Effector memory CD4-positive, alpha-beta T cell (primary cell): ENCODE results near the gene DCLK1.
"Not testable (repeated sequence)": the region's sequence is repeated elsewhere in the genome, so short reads cannot be mapped to it uniquely, and the experiment has no call there.

Experiments used
- DNase-seq, 3 donors: peaks; one replicate each; pipeline ENCODE4 v3.0.0-alpha.2; 2020
- H3K27ac ChIP-seq: 2 replicates; pipeline ENCODE4 v1.7.0; 2013; ENCODE audit warnings: mild to moderate bottlenecking, low read length, moderate library complexity; ENCODE audit not compliant: insufficient read depth, poor library complexity, severe bottlenecking
- H3K27me3 ChIP-seq: replicated peaks from 2 replicates; pipeline ENCODE4 v1.7.0; 2013; ENCODE audit warnings: mild to moderate bottlenecking, low read length; ENCODE audit not compliant: insufficient read depth, control insufficient read depth, poor library complexity, severe bottlenecking
- H3K36me3 ChIP-seq: 2 replicates; pipeline ENCODE4 v1.7.0; 2013; ENCODE audit warnings: mild to moderate bottlenecking, low read length, moderate library complexity; ENCODE audit not compliant: control insufficient read depth, insufficient read depth
- H3K4me1 ChIP-seq: 2 replicates; pipeline ENCODE4 v1.7.0; 2013; ENCODE audit warnings: low read length, mild to moderate bottlenecking; ENCODE audit not compliant: control insufficient read depth, insufficient read depth, poor library complexity, severe bottlenecking
- H3K4me3 ChIP-seq: 2 replicates; pipeline ENCODE4 v1.7.0; 2013; ENCODE audit warnings: low read length, low read depth, mild to moderate bottlenecking; ENCODE audit not compliant: insufficient read depth, poor library complexity, severe bottlenecking
- H3K9me3 ChIP-seq: 2 replicates; pipeline ENCODE4 v1.7.0; 2013; ENCODE audit warnings: mild to moderate bottlenecking, low read length, moderate library complexity; ENCODE audit not compliant: control insufficient read depth

Gene DCLK1

GRCh38 chr13:36108954-36109353 lies 22.2 kb downstream of the DCLK1 start:
- no peaks in the 10 kb centered on the region for H3K4me1 ChIP-seq
- H3K9me3 ChIP-seq, result no peaks in the 10 kb centered on the region
- no peaks in the 10 kb centered on the region for H3K27me3 ChIP-seq
- H3K27ac ChIP-seq, result no peak overlapping the region
- DNase-seq, result no peak
- no peak overlapping the region for H3K4me3 ChIP-seq
- no peaks in the 10 kb centered on the region for H3K36me3 ChIP-seq

GRCh38 chr13:36108342-36108741 lies 22.8 kb downstream of the DCLK1 start:
- no peaks in the 10 kb centered on the region for H3K36me3 ChIP-seq
- no peaks in the 10 kb centered on the region for H3K4me1 ChIP-seq

GRCh38 chr13:36107521-36107920 lies 23.7 kb downstream of the DCLK1 start:
- DNase-seq, result no peak
- no peak overlapping the region for H3K27ac ChIP-seq
- H3K36me3 ChIP-seq, result no peaks in the 10 kb centered on the region
- no peaks in the 10 kb centered on the region for H3K4me1 ChIP-seq
- no peaks in the 10 kb centered on the region for H3K9me3 ChIP-seq
- no peak overlapping the region for H3K4me3 ChIP-seq
- H3K27me3 ChIP-seq, result no peaks in the 10 kb centered on the region

More at GRCh38 chr13:36108342-36108741, 22.8 kb downstream of the DCLK1 start:
- Histone ChIP-seq H3K27ac (no peak overlapping the region), H3K27me3 (no peaks in the 10 kb centered on the region), H3K4me3 (no peak overlapping the region), H3K9me3 (no peaks in the 10 kb centered on the region)
- no peak for DNase-seq

GRCh38 chr13:36105726-36106125 lies 25.5 kb downstream of the DCLK1 start:
- Histone ChIP-seq H3K27ac (no peak overlapping the region), H3K27me3 (no peaks in the 10 kb centered on the region), H3K9me3 (no peaks in the 10 kb centered on the region), H3K36me3 (no peaks in the 10 kb centered on the region), H3K4me1 (no peaks in the 10 kb centered on the region), H3K4me3 (no peak overlapping the region)
- no peak for DNase-seq

- no peak for DNase-seq
- H3K27me3 ChIP-seq, result no peaks in the 10 kb centered on the region
- no peak overlapping the region for H3K4me3 ChIP-seq
- H3K36me3 ChIP-seq, result no peaks in the 10 kb centered on the region
- H3K4me1 ChIP-seq, result no peaks in the 10 kb centered on the region
- H3K27ac ChIP-seq, result no peak overlapping the region
- H3K9me3 ChIP-seq, result no peaks in the 10 kb centered on the region
Observed at GRCh38 chr13:36102721-36103120, 28.5 kb downstream of the DCLK1 start.

- not testable (repeated sequence) for H3K36me3 ChIP-seq, H3K4me3 ChIP-seq, H3K9me3 ChIP-seq, H3K27ac ChIP-seq, DNase-seq, H3K4me1 ChIP-seq, H3K27me3 ChIP-seq
Observed at GRCh38 chr13:36101907-36102306, 29.3 kb downstream of the DCLK1 start.

- H3K4me1 ChIP-seq, result no peaks in the 10 kb centered on the region
- H3K27ac ChIP-seq, result no peak overlapping the region
- no peaks in the 10 kb centered on the region for H3K9me3 ChIP-seq
- H3K36me3 ChIP-seq, result no peaks in the 10 kb centered on the region
- no peak overlapping the region for H3K4me3 ChIP-seq
- DNase-seq, result no peak
- no peaks in the 10 kb centered on the region for H3K27me3 ChIP-seq
Observed at GRCh38 chr13:36101157-36101556, 30.0 kb downstream of the DCLK1 start.

- no peak overlapping the region for H3K27ac ChIP-seq
- no peak overlapping the region for H3K4me3 ChIP-seq
- no peak for DNase-seq
- no peaks in the 10 kb centered on the region for H3K27me3 ChIP-seq
- H3K36me3 ChIP-seq, result no peaks in the 10 kb centered on the region
- H3K9me3 ChIP-seq, result no peaks in the 10 kb centered on the region
- H3K4me1 ChIP-seq, result no peaks in the 10 kb centered on the region
Observed at GRCh38 chr13:36098080-36098479, 33.1 kb downstream of the DCLK1 start.

GRCh38 chr13:36096461-36097416 lies 34.4 kb downstream of the DCLK1 start:
- DNase-seq, result no peak
- no peak overlapping the region for H3K27ac ChIP-seq

GRCh38 chr13:36094478-36094877 lies 36.7 kb downstream of the DCLK1 start:
- DNase-seq, result no peak
- no peaks in the 10 kb centered on the region for H3K9me3 ChIP-seq
- H3K27ac ChIP-seq, result no peak overlapping the region
- no peaks in the 10 kb centered on the region for H3K27me3 ChIP-seq
- H3K4me3 ChIP-seq, result no peak overlapping the region
- no peaks in the 10 kb centered on the region for H3K36me3 ChIP-seq
- H3K4me1 ChIP-seq, result no peaks in the 10 kb centered on the region

More at GRCh38 chr13:36096461-36097416, 34.4 kb downstream of the DCLK1 start:
- Histone ChIP-seq H3K9me3 (no peaks in the 10 kb centered on the region), H3K4me3 (no peak overlapping the region), H3K27me3 (no peaks in the 10 kb centered on the region), H3K36me3 (no peaks in the 10 kb centered on the region), H3K4me1 (no peaks in the 10 kb centered on the region)
